Esophagus muscularis mucosa (tissue), 4 donors: ENCODE data around the gene ADGRD2. TPM values are rescaled to one million over a fixed set of nuclear protein-coding genes. Genes with fewer than 3 reads are reported as not detected.

Source experiments
- DNase-seq: peaks from one replicate; pipeline ENCODE4 v3.0.0-alpha.2; 2017; ENCODE audit errors: extremely low spot score
- H3K27ac ChIP-seq, 4 donors: fragments of 200-600 bp; sonication (generic); replicated peaks in 1 of 4; 1 replicate in 3 of 4; 2 replicates in 1 of 4; pipeline ENCODE4 v1.5.1; 2016 to 2019; ENCODE audit warnings: mild to moderate bottlenecking in 1 of 4
- H3K27me3 ChIP-seq, 4 donors: fragments of 200-600 bp; sonication (generic); one replicate each; pipeline versions ENCODE4 v1.5.1 to v1.6.0; 2016 to 2019
- H3K36me3 ChIP-seq, 4 donors: fragments of 200-600 bp; sonication (generic); one replicate each; pipeline ENCODE4 v1.5.1; 2016 to 2019
- H3K4me1 ChIP-seq, 4 donors: fragments of 200-600 bp; sonication (generic); one replicate each; pipeline ENCODE4 v1.5.1; 2016 to 2019
- H3K4me3 ChIP-seq, 4 donors: fragments of 200-600 bp; sonication (generic); 1 replicate in 2 of 4; 2 replicates in 2 of 4; pipeline ENCODE4 v1.5.1; 2016 to 2019; ENCODE audit warnings: mild to moderate bottlenecking in 4 of 4, moderate library complexity in 1 of 4
- H3K9me3 ChIP-seq, 4 donors: fragments of 200-600 bp; sonication (generic); 1 replicate in 3 of 4; 2 replicates in 1 of 4; pipeline ENCODE4 v1.5.1; 2016 to 2019
- EP300 ChIP-seq: sonication (generic); formaldehyde crosslinking; IDR thresholded peaks from one replicate; pipeline ENCODE4 v1.6.1; 2017; ENCODE audit warnings: antibody characterized with exemption
- POLR2A ChIP-seq: fragments of 450-650 bp; IDR thresholded peaks from one replicate; pipeline ENCODE4 v1.6.1; 2017; ENCODE audit warnings: antibody characterized with exemption, moderate library complexity, mild to moderate bottlenecking, low read depth
- POLR2AphosphoS5 ChIP-seq, 2 donors: sonication (generic); formaldehyde crosslinking; IDR thresholded peaks; one replicate each; pipeline ENCODE4 v1.6.1; 2017; ENCODE audit warnings: antibody characterized with exemption in 2 of 2
- WGBS: methylation state at CpG from one replicate; pipeline ENCODE4 v1.1.5; 2018; 5-methylcytosine and 5-hydroxymethylcytosine counted together
- intact Hi-C: fragments of 100-400 bp; cut with DNase I; formaldehyde crosslinking; loops from one replicate; pipeline ENCODE4 v1.15.1; 2023
- total RNA-seq, 4 donors: library from RNA; depleted of rRNA; stranded (reverse); fragments of >200 nt; gene quantifications; one replicate each; pipeline versions ENCODE4 v1.1.0 to v1.2.1, GENCODE V29; 2016
- TF ChIP-seq, protein P1 (sequence below), 3 experiments: fragments of 200-600 bp in 2 of 3; fragments of 450-650 bp in 1 of 3; sonication (generic) in 2 of 3; IDR thresholded peaks; one replicate each; pipeline ENCODE4 v1.5.1; 2017 to 2019; ENCODE audit warnings: antibody characterized with exemption in 3 of 3, mild to moderate bottlenecking in 2 of 3, moderate library complexity in 1 of 3

ADGRD2 gene
- total RNA-seq, 4 donors from 2014 or later, result not detected

DNA sequence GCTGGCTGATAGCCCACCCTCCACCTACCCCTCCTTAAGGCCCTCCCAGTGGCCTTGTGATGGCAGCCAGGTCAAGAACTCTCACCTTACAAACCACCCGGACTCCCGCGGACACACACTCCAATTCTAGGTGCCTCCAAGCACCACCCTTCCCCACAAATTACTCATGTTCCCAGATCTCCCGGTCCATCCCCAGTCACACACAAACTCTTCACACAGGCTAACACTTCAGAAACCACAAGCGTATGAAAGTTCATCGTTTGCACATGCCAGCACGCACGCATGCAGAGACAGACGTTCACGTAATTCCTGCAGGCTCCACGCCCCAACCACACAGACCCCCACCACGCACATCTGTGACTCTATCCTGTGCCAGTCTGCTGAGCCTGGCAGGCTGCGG is 39.0 kb downstream of the ADGRD2 start:
- H3K4me3 ChIP-seq, result no peak overlapping the region
- peaks cover 0 to 88% (median 4%) of the 10 kb centered on the region in 4 donors for H3K27me3 ChIP-seq
- intact Hi-C loops, result no loop called here
- H3K9me3 ChIP-seq, result no peaks in the 10 kb centered on the region
- DNase-seq, result no peak
- TF ChIP-seq POLR2AphosphoS5 (IDR thresholded peaks at IDR 0.05) (no peak), POLR2A (no peak), EP300 (no peak)
- TF ChIP-seq, protein P1, sequence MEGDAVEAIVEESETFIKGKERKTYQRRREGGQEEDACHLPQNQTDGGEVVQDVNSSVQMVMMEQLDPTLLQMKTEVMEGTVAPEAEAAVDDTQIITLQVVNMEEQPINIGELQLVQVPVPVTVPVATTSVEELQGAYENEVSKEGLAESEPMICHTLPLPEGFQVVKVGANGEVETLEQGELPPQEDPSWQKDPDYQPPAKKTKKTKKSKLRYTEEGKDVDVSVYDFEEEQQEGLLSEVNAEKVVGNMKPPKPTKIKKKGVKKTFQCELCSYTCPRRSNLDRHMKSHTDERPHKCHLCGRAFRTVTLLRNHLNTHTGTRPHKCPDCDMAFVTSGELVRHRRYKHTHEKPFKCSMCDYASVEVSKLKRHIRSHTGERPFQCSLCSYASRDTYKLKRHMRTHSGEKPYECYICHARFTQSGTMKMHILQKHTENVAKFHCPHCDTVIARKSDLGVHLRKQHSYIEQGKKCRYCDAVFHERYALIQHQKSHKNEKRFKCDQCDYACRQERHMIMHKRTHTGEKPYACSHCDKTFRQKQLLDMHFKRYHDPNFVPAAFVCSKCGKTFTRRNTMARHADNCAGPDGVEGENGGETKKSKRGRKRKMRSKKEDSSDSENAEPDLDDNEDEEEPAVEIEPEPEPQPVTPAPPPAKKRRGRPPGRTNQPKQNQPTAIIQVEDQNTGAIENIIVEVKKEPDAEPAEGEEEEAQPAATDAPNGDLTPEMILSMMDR (IDR thresholded peaks at IDR 0.05), result no peak
- H3K4me1 ChIP-seq, result no peaks in the 10 kb centered on the region
- no peaks in the 10 kb centered on the region for H3K36me3 ChIP-seq
- no peak overlapping the region for H3K27ac ChIP-seq
- 66% methylated on average over 13 of the region's 13 CpGs for WGBS

DNA sequence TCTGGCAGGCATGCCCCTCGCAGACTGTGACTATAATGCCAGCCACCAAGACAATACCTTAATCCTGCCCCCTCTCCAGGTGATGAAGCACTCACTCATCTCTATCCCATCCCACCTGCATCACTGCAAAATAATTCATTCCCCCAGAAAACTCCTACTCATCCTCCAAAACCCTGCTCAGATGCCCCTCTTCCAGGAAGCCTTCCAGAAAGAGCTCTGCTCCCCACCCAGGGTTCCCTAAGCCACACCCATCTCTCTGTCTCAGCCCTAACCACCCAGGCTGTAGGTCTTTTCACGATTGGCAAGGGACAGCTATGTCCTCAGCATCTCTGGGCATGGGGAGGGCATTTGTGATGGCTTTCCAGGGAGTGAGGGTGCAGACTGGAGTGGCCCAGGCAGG is 39.8 kb downstream of the ADGRD2 start:
- no peak overlapping the region for H3K27ac ChIP-seq
- no peaks in the 10 kb centered on the region for H3K4me1 ChIP-seq
- no peak for DNase-seq
- intact Hi-C loops, result no loop called here
- H3K27me3 ChIP-seq, result peaks cover 0 to 92% (median 4%) of the 10 kb centered on the region in 4 donors
- no peaks in the 10 kb centered on the region for H3K36me3 ChIP-seq
- no peaks in the 10 kb centered on the region for H3K9me3 ChIP-seq
- WGBS, result 81% methylated on average over 2 of the region's 2 CpGs
- no peak overlapping the region for H3K4me3 ChIP-seq
- TF ChIP-seq EP300 (no peak), POLR2AphosphoS5 (IDR thresholded peaks at IDR 0.05) (no peak), POLR2A (no peak)
- TF ChIP-seq, protein P1 (IDR thresholded peaks at IDR 0.05), result no peak

DNA sequence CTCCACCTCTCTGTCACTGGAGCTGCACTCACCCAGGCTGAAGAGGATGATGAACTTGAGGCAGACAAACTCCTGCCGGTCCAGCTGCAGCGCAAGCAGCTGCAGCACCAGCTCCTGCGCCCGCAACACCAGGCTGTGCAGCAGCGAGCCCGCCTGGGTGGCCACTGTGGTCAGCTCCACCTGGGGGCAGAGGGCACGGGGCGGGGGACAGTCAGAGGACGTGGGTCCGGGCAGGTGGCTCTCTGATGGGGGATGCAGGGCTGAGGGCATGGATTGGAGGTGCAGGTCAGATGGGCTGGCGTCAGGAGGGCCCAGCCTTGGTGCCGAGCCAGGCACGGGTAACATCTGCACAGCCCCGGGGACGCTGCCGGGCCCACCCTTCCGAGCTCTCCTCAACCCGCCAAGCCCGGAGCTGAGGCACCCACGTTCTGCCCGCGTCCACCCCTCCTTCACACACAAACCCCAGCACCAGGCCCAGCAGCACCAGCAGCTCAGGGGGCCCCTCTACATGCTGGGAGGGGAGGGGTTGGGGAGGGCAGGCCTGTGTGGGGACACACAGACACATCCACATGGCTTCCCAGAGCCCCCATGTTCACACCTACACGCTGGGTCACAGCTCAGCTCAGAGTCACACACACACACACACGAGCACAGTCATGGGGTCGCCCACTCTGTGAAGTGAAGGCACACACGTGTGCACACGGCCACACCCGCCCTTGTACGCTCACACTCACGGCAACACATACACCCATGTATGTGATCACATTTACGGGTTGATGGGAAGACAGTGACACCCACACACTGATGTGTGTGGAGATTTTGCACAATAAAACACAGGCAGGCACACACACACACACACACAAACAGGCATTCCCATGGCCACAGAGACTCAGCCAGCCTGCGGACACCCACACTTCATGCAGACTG is 41.1 kb downstream of the ADGRD2 start:
- Histone ChIP-seq H3K27me3 (peaks cover 0 to 92% (median 4%) of the 10 kb centered on the region in 4 donors), H3K36me3 (no peaks in the 10 kb centered on the region), H3K27ac (no peak overlapping the region), H3K9me3 (no peaks in the 10 kb centered on the region), H3K4me3 (no peak overlapping the region), H3K4me1 (no peaks in the 10 kb centered on the region)
- WGBS, result 87% methylated on average over 24 of the region's 32 CpGs
- no peak for TF ChIP-seq POLR2AphosphoS5 (IDR thresholded peaks at IDR 0.05)
- TF ChIP-seq, protein P1 (IDR thresholded peaks at IDR 0.05), result no peak
- TF ChIP-seq EP300, result no peak
- intact Hi-C loops, result no loop called here
- no peak for DNase-seq

DNA sequence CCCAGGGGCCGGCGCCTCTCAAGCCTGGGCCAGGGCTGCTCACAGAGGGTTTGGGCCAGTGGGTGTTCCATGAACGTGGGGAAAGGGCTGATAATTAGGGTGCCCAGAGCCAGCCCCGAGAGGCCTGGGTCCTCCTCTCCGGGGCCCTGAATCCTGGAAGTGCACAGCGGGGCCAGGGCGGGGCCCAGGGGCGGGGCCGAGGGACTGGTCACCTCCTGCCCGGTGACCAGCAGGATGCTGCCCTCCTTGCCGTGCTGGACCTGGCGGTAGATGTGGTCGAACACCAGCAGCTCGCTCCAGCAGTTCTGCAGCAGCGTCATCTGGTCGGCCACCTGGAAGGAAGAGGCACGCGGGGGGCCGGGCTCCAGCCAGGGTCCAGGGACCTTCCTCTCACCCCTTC is 42.6 kb downstream of the ADGRD2 start:
- WGBS, result 100% methylated on average over 3 of the region's 19 CpGs
- Histone ChIP-seq H3K4me3 (no peak overlapping the region), H3K9me3 (no peaks in the 10 kb centered on the region), H3K36me3 (no peaks in the 10 kb centered on the region), H3K27ac (no peak overlapping the region), H3K4me1 (no peaks in the 10 kb centered on the region), H3K27me3 (peaks cover 0 to 82% (median 0%) of the 10 kb centered on the region in 4 donors)
- intact Hi-C loops, result no loop called here
- no peak for DNase-seq
- no peak for TF ChIP-seq POLR2A
- TF ChIP-seq, protein P1 (IDR thresholded peaks at IDR 0.05), result no peak
- TF ChIP-seq EP300, result no peak
- TF ChIP-seq POLR2AphosphoS5 (IDR thresholded peaks at IDR 0.05), result no peak
